CD8-positive, alpha-beta memory T cell (primary cell): ENCODE measurements around the gene GAB2. TPM values are rescaled to one million over a fixed set of nuclear protein-coding genes. Genes with fewer than 3 reads are reported as not detected.
"Not testable (repeated sequence)": the region's sequence is repeated elsewhere in the genome, so short reads cannot be mapped to it uniquely, and the experiment has no call there.

Experiments
- CTCF ChIA-PET: fragments of 350-600 bp; sonication (Branson Sonifier 250); formaldehyde crosslinking; loops from one replicate; lab custom pipeline; 2021; ENCODE audit warnings: antibody characterized with exemption; lab: Charles Lee
- POLR2A ChIA-PET: fragments of 350-600 bp; sonication (Branson Sonifier 250); formaldehyde crosslinking; loops from one replicate; lab custom pipeline; 2021; ENCODE audit warnings: antibody characterized with exemption; lab: Charles Lee
- DNase-seq, 5 donors: peaks; one replicate each; pipeline versions ENCODE4 v3.0.0 to v3.0.0-alpha.2; 2020 to 2022; ENCODE audit warnings: mixed read lengths in 1 of 5
- H3K27ac ChIP-seq: one replicate; pipeline ENCODE4 v1.7.0; 2013; ENCODE audit warnings: low read depth, mild to moderate bottlenecking, low read length, moderate library complexity
- H3K27me3 ChIP-seq: 2 replicates; pipeline ENCODE4 v1.7.0; 2013; ENCODE audit warnings: low read length, mild to moderate bottlenecking; ENCODE audit not compliant: insufficient read depth, poor library complexity, severe bottlenecking
- H3K36me3 ChIP-seq: 2 replicates; pipeline ENCODE4 v1.7.0; 2013; ENCODE audit warnings: mild to moderate bottlenecking, low read length, moderate library complexity; ENCODE audit not compliant: insufficient read depth
- H3K4me1 ChIP-seq: 2 replicates; pipeline ENCODE4 v1.7.0; 2013; ENCODE audit warnings: mild to moderate bottlenecking, low read length, moderate library complexity; ENCODE audit not compliant: insufficient read depth
- H3K4me3 ChIP-seq: 2 replicates; pipeline ENCODE4 v1.7.0; 2013; ENCODE audit warnings: mild to moderate bottlenecking, low read length
- H3K9me3 ChIP-seq: 2 replicates; pipeline ENCODE4 v1.7.0; 2013; ENCODE audit warnings: mild to moderate bottlenecking, low read length
- H3K27ac Mint-ChIP-seq, 8 donors: one replicate each; pipeline ENCODE4 v1.8.0; 2020 to 2021; ENCODE audit warnings: mixed read lengths in 8 of 8, mild to moderate bottlenecking in 6 of 8, inconsistent platforms in 3 of 8, moderate library complexity in 3 of 8
- H3K27me3 Mint-ChIP-seq, 2 donors: one replicate each; pipeline ENCODE4 v1.8.0; 2020 to 2021; ENCODE audit warnings: mixed read lengths in 2 of 2, mild to moderate bottlenecking in 1 of 2, moderate library complexity in 1 of 2
- H3K36me3 Mint-ChIP-seq, 3 donors: one replicate each; pipeline ENCODE4 v1.8.0; 2020 to 2021; ENCODE audit warnings: mixed read lengths in 3 of 3, inconsistent platforms in 1 of 3, mild to moderate bottlenecking in 1 of 3
- H3K4me1 Mint-ChIP-seq, 3 donors: one replicate each; pipeline ENCODE4 v1.8.0; 2020 to 2021; ENCODE audit warnings: mixed read lengths in 3 of 3, inconsistent platforms in 1 of 3, mild to moderate bottlenecking in 1 of 3
- H3K4me3 Mint-ChIP-seq, 7 donors: one replicate each; pipeline ENCODE4 v1.8.0; 2020 to 2021; ENCODE audit warnings: mixed read lengths in 7 of 7, mild to moderate bottlenecking in 6 of 7, moderate library complexity in 4 of 7, inconsistent platforms in 2 of 7
- H3K9me3 Mint-ChIP-seq, 5 donors: one replicate each; pipeline ENCODE4 v1.8.0; 2020 to 2022; ENCODE audit warnings: mixed read lengths in 5 of 5, mild to moderate bottlenecking in 3 of 5, moderate library complexity in 2 of 5, inconsistent platforms in 1 of 5
- polyA plus RNA-seq: library from polyadenylated mRNA; unstranded; fragments of 300-500 nt; fragmentation: Illumina TruSeq; gene quantifications from one replicate; pipeline ENCODE4 v1.2.3, GENCODE V29; 2021
- total RNA-seq, 2 experiments: library from RNA; stranded (reverse); gene quantifications; one replicate each; pipeline ENCODE4 v1.2.3, GENCODE V29; 2021

The GAB2 gene
- total and polyA plus RNA-seq, 3 experiments from 2014 or later, result 2.9 to 4.3 TPM; not detected in 1

- DNase-seq, result no peak
- H3K27me3 ChIP-seq, result no peaks in the 10 kb centered on the region
- Mint-ChIP-seq H3K27ac (no peak overlapping the region), H3K36me3 (peaks cover 0 to 10% (median 1%) of the 10 kb centered on the region in 3 donors), H3K4me1 (no peaks in the 10 kb centered on the region), H3K4me3 (no peak overlapping the region), H3K9me3 (no peaks in the 10 kb centered on the region), H3K27me3 (no peaks in the 10 kb centered on the region)
- ChIA-PET CTCF (interaction anchor here (1.3 kb wide), 1 partner anchor 338 kb away, joined by 8 read pairs; no protein-coding TSS in a partner anchor), POLR2A (no interaction called here)
- H3K9me3 ChIP-seq, result no peaks in the 10 kb centered on the region
- no peak overlapping the region for H3K27ac ChIP-seq
- no peak overlapping the region for H3K4me3 ChIP-seq
- H3K36me3 ChIP-seq, result no peaks in the 10 kb centered on the region
- no peaks in the 10 kb centered on the region for H3K4me1 ChIP-seq
Measured at GRCh38 chr11:78226684-78227680, 190.6 kb downstream of the GAB2 start.

GRCh38 chr11:78224906-78225420, 192.7 kb downstream of the GAB2 start:
- POLR2A ChIA-PET, result no interaction called here
- no peak overlapping the region for H3K4me3 Mint-ChIP-seq
- no peak overlapping the region for H3K27ac ChIP-seq
- H3K4me3 ChIP-seq, result no peak overlapping the region
- H3K27me3 Mint-ChIP-seq, result no peaks in the 10 kb centered on the region
- H3K27ac Mint-ChIP-seq, result peak overlapping the region in 1 of 8 donors; percentile 66
- peaks cover 0 to 25% (median 11%) of the 10 kb centered on the region in 3 donors for H3K36me3 Mint-ChIP-seq
- no peaks in the 10 kb centered on the region for H3K4me1 ChIP-seq
- no peaks in the 10 kb centered on the region for H3K27me3 ChIP-seq
- CTCF ChIA-PET, result no interaction called here
- H3K36me3 ChIP-seq, result no peaks in the 10 kb centered on the region
- H3K9me3 ChIP-seq, result no peaks in the 10 kb centered on the region
- H3K4me1 Mint-ChIP-seq, result no peaks in the 10 kb centered on the region
- no peaks in the 10 kb centered on the region for H3K9me3 Mint-ChIP-seq
- no peak for DNase-seq

- POLR2A ChIA-PET, result no interaction called here
- Histone ChIP-seq H3K9me3 (no peaks in the 10 kb centered on the region), H3K4me3 (no peak overlapping the region), H3K27ac (no peak overlapping the region), H3K4me1 (no peaks in the 10 kb centered on the region), H3K36me3 (no peaks in the 10 kb centered on the region), H3K27me3 (no peaks in the 10 kb centered on the region)
- H3K36me3 Mint-ChIP-seq, result peaks cover 0 to 25% (median 11%) of the 10 kb centered on the region in 3 donors
- no peak for DNase-seq
- H3K27ac Mint-ChIP-seq, result peak overlapping the region in 1 of 8 donors; percentile 68
- no peaks in the 10 kb centered on the region for H3K9me3 Mint-ChIP-seq
- no peaks in the 10 kb centered on the region for H3K4me1 Mint-ChIP-seq
- no peak overlapping the region for H3K4me3 Mint-ChIP-seq
- no peaks in the 10 kb centered on the region for H3K27me3 Mint-ChIP-seq
- CTCF ChIA-PET, result no interaction called here
Measured at GRCh38 chr11:78224506-78224905, 193.1 kb downstream of the GAB2 start.

GRCh38 chr11:78223320-78223954, 194.2 kb downstream of the GAB2 start:
- Mint-ChIP-seq H3K9me3 (no peaks in the 10 kb centered on the region), H3K4me3 (no peak overlapping the region), H3K27me3 (no peaks in the 10 kb centered on the region), H3K36me3 (peaks cover 0 to 30% (median 12%) of the 10 kb centered on the region in 3 donors), H3K27ac (peak overlapping the region in 2 of 8 donors; percentile 18 to 48), H3K4me1 (no peaks in the 10 kb centered on the region)
- Histone ChIP-seq H3K9me3 (no peaks in the 10 kb centered on the region), H3K4me1 (no peaks in the 10 kb centered on the region), H3K36me3 (no peaks in the 10 kb centered on the region), H3K4me3 (no peak overlapping the region), H3K27ac (no peak overlapping the region), H3K27me3 (no peaks in the 10 kb centered on the region)
- ChIA-PET POLR2A (no interaction called here), CTCF (no interaction called here)
- no peak for DNase-seq

- H3K27ac ChIP-seq, H3K4me1 ChIP-seq, H3K4me3 Mint-ChIP-seq, H3K27me3 ChIP-seq, H3K9me3 ChIP-seq, CTCF ChIA-PET, H3K4me1 Mint-ChIP-seq, H3K9me3 Mint-ChIP-seq, H3K4me3 ChIP-seq, DNase-seq, POLR2A ChIA-PET, H3K27me3 Mint-ChIP-seq, H3K36me3 ChIP-seq: not testable (repeated sequence)
- Mint-ChIP-seq H3K36me3 (peaks cover 0 to 33% (median 13%) of the 10 kb centered on the region in 3 donors), H3K27ac (peak overlapping the region in 1 of 8 donors; percentile 21)
Measured at GRCh38 chr11:78222726-78223125, 194.9 kb downstream of the GAB2 start.

- Histone ChIP-seq H3K4me1 (no peaks in the 10 kb centered on the region), H3K27ac (no peak overlapping the region), H3K9me3 (no peaks in the 10 kb centered on the region), H3K36me3 (no peaks in the 10 kb centered on the region), H3K4me3 (no peak overlapping the region), H3K27me3 (no peaks in the 10 kb centered on the region)
- CTCF ChIA-PET, result no interaction called here
- H3K27me3 Mint-ChIP-seq, result no peaks in the 10 kb centered on the region
- H3K4me1 Mint-ChIP-seq, result no peaks in the 10 kb centered on the region
- H3K9me3 Mint-ChIP-seq, result no peaks in the 10 kb centered on the region
- no peak overlapping the region for H3K4me3 Mint-ChIP-seq
- no peak for DNase-seq
- peak overlapping the region in 4 of 8 donors; percentile 14 to 63 (median 38) for H3K27ac Mint-ChIP-seq
- POLR2A ChIA-PET, result no interaction called here
- peaks cover 0 to 34% (median 13%) of the 10 kb centered on the region in 3 donors for H3K36me3 Mint-ChIP-seq
Measured at GRCh38 chr11:78221396-78222315, 196.0 kb downstream of the GAB2 start.

GRCh38 chr11:78220218-78221157, 197.1 kb downstream of the GAB2 start:
- Mint-ChIP-seq H3K36me3 (peaks cover 0 to 42% (median 13%) of the 10 kb centered on the region in 3 donors), H3K27ac (peak overlapping the region in 6 of 8 donors; percentile 16 to 80 (median 58)), H3K9me3 (no peaks in the 10 kb centered on the region), H3K4me3 (no peak overlapping the region), H3K4me1 (no peaks in the 10 kb centered on the region), H3K27me3 (no peaks in the 10 kb centered on the region)
- CTCF ChIA-PET, result no interaction called here
- Histone ChIP-seq H3K9me3 (no peaks in the 10 kb centered on the region), H3K36me3 (no peaks in the 10 kb centered on the region), H3K27ac (no peak overlapping the region), H3K27me3 (no peaks in the 10 kb centered on the region), H3K4me1 (no peaks in the 10 kb centered on the region), H3K4me3 (no peak overlapping the region)
- POLR2A ChIA-PET, result no interaction called here
- DNase-seq, result no peak
